ENCODE data around the gene PC. TPM values are rescaled to one million over a fixed set of nuclear protein-coding genes. Genes with fewer than 3 reads are reported as not detected.
A peak's percentile ranks its signal among the peaks of the same experiment; 100 is the strongest.

PC gene
- polyA plus RNA-seq, 2 of the 4 experiments (the other 2 are of a cell fraction) = 14.2 to 45.9 TPM

DNA sequence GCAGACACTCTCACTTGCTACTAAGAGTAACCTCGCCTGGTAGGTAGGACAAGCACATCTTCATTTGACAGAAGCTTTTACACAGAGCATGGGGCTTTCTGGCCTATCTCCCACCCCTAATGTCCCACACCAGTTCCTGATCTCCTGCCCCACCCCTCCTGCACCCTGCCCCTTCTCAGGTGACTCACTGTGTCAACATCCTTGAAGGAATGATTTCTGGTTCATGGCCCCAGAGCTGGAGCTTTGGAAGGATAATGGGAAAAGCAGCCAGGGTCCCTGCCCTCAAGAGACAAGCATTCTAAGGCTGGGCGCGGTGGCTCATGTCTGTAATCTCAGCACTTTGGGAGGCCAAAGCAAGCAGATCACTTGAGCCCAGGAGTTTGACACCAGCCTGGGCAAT, 54.1 kb downstream of the PC start:
- no peak overlapping the region for H3K4me3 ChIP-seq
- peaks cover 55% of the 10 kb centered on the region for H3K4me1 ChIP-seq
- 44% methylated on average over 3 of the region's 3 CpGs for WGBS (ENCODE audit: missing lambda C conversion rate)
- FAIRE-seq (no peak), ATAC-seq (peak; percentile 52 to 78; a peak in 4 of 6 replicates), DNase-seq (ENCODE audit: low read depth in 1 of 2, low spot score in 1 of 2) (peak; percentile 76 to 88)
- H3K9me3 ChIP-seq = no peaks in the 10 kb centered on the region
- TF ChIP-seq RAD21 (conservative IDR thresholded peaks at IDR 0.05 in 1 of 2, IDR thresholded peaks at IDR 0.05 in 1 of 2) = no peak
- no peak for TF ChIP-seq NFE2L2 (conservative IDR thresholded peaks at IDR 0.05; ENCODE audit: low read length)
- TF ChIP-seq RCOR1 (IDR thresholded peaks at IDR 0.05; ENCODE audit: low read depth, low read length) = no peak
- TF ChIP-seq POLR2A (IDR thresholded peaks at IDR 0.05; ENCODE audit: low read length) = no peak
- peak; percentile 37; the same call in 1 of the 2 replicates for TF ChIP-seq JUNB (IDR thresholded peaks at IDR 0.05)
- TF ChIP-seq ZFP36 (IDR thresholded peaks at IDR 0.05; ENCODE audit: borderline replicate concordance, partially characterized antibody) = no peak
- no peak for TF ChIP-seq HDAC2 (IDR thresholded peaks at IDR 0.05)
- no peak for TF ChIP-seq CHD4 (IDR thresholded peaks at IDR 0.05; ENCODE audit: borderline replicate concordance)
- TF ChIP-seq FOXS1 (CRISPR knock-in tag; IDR thresholded peaks at IDR 0.05) = peak; percentile 55; the same call in 1 of the 2 replicates
- TF ChIP-seq FOSL2 (IDR thresholded peaks at IDR 0.05) = peak; percentile 45; the same call in 1 of the 2 replicates
- peak; percentile 87 for TF ChIP-seq FOSL2 (CRISPR knock-in tag; IDR thresholded peaks at IDR 0.05)
- TF ChIP-seq CBX2 (IDR thresholded peaks at IDR 0.05; ENCODE audit: borderline replicate concordance, low read depth) = no peak
- TF ChIP-seq BCL3 (IDR thresholded peaks at IDR 0.05) = no peak
- no peak for TF ChIP-seq MAZ (IDR thresholded peaks at IDR 0.05; ENCODE audit: borderline replicate concordance, low read depth, low read length)
- TF ChIP-seq RFX5 (IDR thresholded peaks at IDR 0.05) = peak; percentile 39; the same call in 1 of the 2 replicates
- TF ChIP-seq NR3C1 (IDR thresholded peaks at IDR 0.05) = no peak
- TF ChIP-seq MAFK (IDR thresholded peaks at IDR 0.05; ENCODE audit: partially characterized antibody) = no peak
- H3K4me2 ChIP-seq = peak overlapping the region; percentile 44
- CTCF ChIA-PET = interaction anchor here (0.6 to 2.0 kb wide), 6 partner anchors 10 to 71 kb away, joined by 3 to 5 read pairs (median 4); no protein-coding TSS in a partner anchor
- H3K27ac ChIP-seq = peak overlapping the region; percentile 76 to 83
- POLR2A ChIA-PET = interaction anchor here (0.6 kb wide), 1 partner anchor 58 kb away, joined by 3 read pairs; no protein-coding TSS in a partner anchor

GRCh38 chr11:66902486-66903177, 55.6 kb downstream of the PC start:
- WGBS (ENCODE audit: missing lambda C conversion rate) = 85% methylated on average over 15 of the region's 15 CpGs
- no peak for ATAC-seq
- peak overlapping the region; percentile 37 to 83 for H3K27ac ChIP-seq
- H3K4me2 ChIP-seq = peak overlapping the region; percentile 11; the same call in 1 of the 3 replicates
- no peak overlapping the region for H3K4me3 ChIP-seq
- ChIA-PET POLR2A (interaction anchor here (1.0 kb wide), 1 partner anchor 60 kb away, joined by 4 read pairs; the partner anchor contains the start of gene RCE1), CTCF (interaction anchor here (0.7 to 2.0 kb wide), 8 partner anchors 10 to 119 kb away, joined by 3 to 6 read pairs (median 4); no protein-coding TSS in a partner anchor)
- DNase-seq (ENCODE audit: low read depth in 1 of 2, low spot score in 1 of 2) = no peak
- peaks cover 66% of the 10 kb centered on the region for H3K4me1 ChIP-seq
- FAIRE-seq = no peak
- TF ChIP-seq EHF (CRISPR knock-in tag; IDR thresholded peaks at IDR 0.05) = no peak
- TF ChIP-seq ZFP36 (IDR thresholded peaks at IDR 0.05; ENCODE audit: borderline replicate concordance, partially characterized antibody) = no peak
- TF ChIP-seq ESRRA (IDR thresholded peaks at IDR 0.05; ENCODE audit: borderline replicate concordance, low read length) = no peak
- TF ChIP-seq JUN (IDR thresholded peaks at IDR 0.05) = no peak
- TF ChIP-seq CEBPB (IDR thresholded peaks at IDR 0.05) = no peak
- TF ChIP-seq CBX8 (IDR thresholded peaks at IDR 0.05) = no peak
- TF ChIP-seq, protein P1, sequence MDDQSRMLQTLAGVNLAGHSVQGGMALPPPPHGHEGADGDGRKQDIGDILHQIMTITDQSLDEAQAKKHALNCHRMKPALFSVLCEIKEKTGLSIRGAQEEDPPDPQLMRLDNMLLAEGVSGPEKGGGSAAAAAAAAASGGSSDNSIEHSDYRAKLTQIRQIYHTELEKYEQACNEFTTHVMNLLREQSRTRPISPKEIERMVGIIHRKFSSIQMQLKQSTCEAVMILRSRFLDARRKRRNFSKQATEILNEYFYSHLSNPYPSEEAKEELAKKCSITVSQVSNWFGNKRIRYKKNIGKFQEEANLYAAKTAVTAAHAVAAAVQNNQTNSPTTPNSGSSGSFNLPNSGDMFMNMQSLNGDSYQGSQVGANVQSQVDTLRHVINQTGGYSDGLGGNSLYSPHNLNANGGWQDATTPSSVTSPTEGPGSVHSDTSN (IDR thresholded peaks at IDR 0.05) = no peak
- no peak for TF ChIP-seq POLR2AphosphoS2 (conservative IDR thresholded peaks at IDR 0.05; ENCODE audit: low read length)
- no peak for TF ChIP-seq CBX2 (IDR thresholded peaks at IDR 0.05; ENCODE audit: borderline replicate concordance, low read depth)
- no peak for TF ChIP-seq CHD2 (IDR thresholded peaks at IDR 0.05; ENCODE audit: low read length, partially characterized antibody)
- TF ChIP-seq EHMT2 (IDR thresholded peaks at IDR 0.05; ENCODE audit: low read depth) = no peak
- no peaks in the 10 kb centered on the region for H3K9me3 ChIP-seq
